GF-D8 (cell line): ENCODE measurements around the gene IFNA10.
"Not testable (repeated sequence)": the region's sequence is repeated elsewhere in the genome, so short reads cannot be mapped to it uniquely, and the experiment has no call there.

Source experiments
- DNase-seq: peaks from one replicate; lab custom pipeline; 2025; lab: John Stamatoyannopoulos, UW

The IFNA10 gene

GRCh38 chr9:21194867-21195776, 11.8 kb downstream of the IFNA10 start:
- peak; percentile 7 for DNase-seq

GRCh38 chr9:21187487-21187886, 19.5 kb downstream of the IFNA10 start, which contains the start of gene IFNA4:
Gene IFNA4, minus strand, starts transcription at chr9:21187587. Its CDS starts 56 bp downstream, at chr9:21187531.
- not testable (repeated sequence) for DNase-seq

GRCh38 chr9:21182810-21183736, 23.9 kb downstream of the IFNA10 start:
- DNase-seq: not testable (repeated sequence)

- no peak for DNase-seq
Measured at GRCh38 chr9:21174671-21175070, 32.3 kb downstream of the IFNA10 start.

GRCh38 chr9:21172156-21172555, 34.8 kb downstream of the IFNA10 start:
- no peak for DNase-seq

- no peak for DNase-seq
Measured at GRCh38 chr9:21171351-21171750, 35.6 kb downstream of the IFNA10 start.

GRCh38 chr9:21166560-21166959, 40.4 kb downstream of the IFNA10 start, which contains the start of gene IFNA21:
Gene IFNA21, minus strand, starts transcription at chr9:21166660. Its CDS starts 48 bp downstream, at chr9:21166612.
- DNase-seq: not testable (repeated sequence)

- DNase-seq: no peak
Measured at GRCh38 chr9:21165516-21165915, 41.4 kb downstream of the IFNA10 start.

- DNase-seq: peak; percentile 40
Measured at GRCh38 chr9:21160178-21160577, 46.8 kb downstream of the IFNA10 start.
